ENCODE data around the gene PTGDR2. TPM values are rescaled to one million over a fixed set of nuclear protein-coding genes. Genes with fewer than 3 reads are reported as not detected.

PTGDR2 gene
- 0.65 TPM for polyA plus RNA-seq (ENCODE audit: insufficient read length)

- no peak for DNase-seq
Observed at GRCh38 chr11:60855726-60856633, at the start of gene PTGDR2. PTGDR2 (minus strand) TSS chr11:60855950; CDS start chr11:60853722, 2,228 bp downstream.

GRCh38 chr11:60905047-60905446 is 49.3 kb upstream of the PTGDR2 start:
- no peak for DNase-seq

- DNase-seq = no peak
Observed at GRCh38 chr11:60902625-60903024, 46.9 kb upstream of the PTGDR2 start.

- no peak for DNase-seq
Observed at GRCh38 chr11:60900673-60901404, 45.1 kb upstream of the PTGDR2 start.

DNA sequence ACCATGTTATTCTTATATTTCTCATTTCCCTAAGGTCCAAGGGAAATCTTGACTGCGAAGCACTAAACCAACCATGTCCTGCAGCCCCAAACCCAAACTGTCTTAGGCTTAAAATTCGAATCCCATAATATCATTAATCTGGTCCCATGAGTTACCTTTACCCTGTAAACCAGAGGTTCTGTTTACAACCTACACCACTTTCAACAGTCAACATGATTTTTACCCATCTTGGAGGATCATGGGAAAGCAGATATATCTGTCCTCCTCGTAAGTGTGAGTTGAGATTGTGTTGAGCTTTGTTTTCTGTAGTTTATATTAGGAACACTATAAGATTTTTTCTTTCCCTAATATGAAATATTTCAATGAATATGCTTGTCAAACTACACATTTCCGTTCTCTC is 44.2 kb upstream of the PTGDR2 start:
- DNase-seq = no peak

- peak; percentile 59 for DNase-seq
Observed at GRCh38 chr11:60899046-60899936, 43.5 kb upstream of the PTGDR2 start.

DNA sequence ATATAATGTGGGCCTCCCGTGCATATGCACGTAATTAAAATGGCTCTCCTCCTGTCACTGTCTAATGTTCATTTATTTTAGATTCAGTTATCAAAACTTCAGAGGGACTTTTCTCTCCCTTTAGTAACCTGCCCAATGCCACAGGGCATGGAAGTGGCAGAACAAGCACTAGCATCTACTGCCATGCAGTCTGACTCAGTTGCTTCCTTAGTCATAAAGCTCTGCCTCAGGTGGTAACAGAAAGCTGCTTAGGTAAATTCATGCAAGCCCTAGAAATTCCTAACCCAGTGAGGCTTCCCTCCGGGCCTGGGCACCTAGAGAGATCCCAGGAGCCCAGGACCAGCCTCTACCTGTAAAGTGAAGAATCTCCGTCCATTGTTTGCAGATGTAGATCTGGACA is 41.7 kb upstream of the PTGDR2 start:
- no peak for DNase-seq

DNA sequence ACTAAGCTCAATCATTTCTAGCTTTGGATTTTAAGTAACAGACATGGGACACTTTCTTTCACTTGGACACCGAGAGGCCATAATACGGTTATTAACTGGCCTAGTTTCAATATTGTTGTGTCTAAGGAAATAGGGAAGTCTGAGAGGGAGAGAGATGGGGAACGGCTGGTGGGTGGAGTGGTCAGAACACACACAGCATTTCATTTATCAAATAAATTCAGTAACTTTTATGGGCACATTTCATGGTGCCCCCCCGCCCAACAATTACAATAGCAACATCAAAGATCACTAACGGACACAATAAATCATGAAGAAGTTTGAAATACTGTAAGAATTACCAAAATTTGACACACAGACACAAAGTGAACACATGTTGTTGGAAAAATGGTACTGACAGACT is 39.9 kb upstream of the PTGDR2 start:
- no peak for DNase-seq

DNA sequence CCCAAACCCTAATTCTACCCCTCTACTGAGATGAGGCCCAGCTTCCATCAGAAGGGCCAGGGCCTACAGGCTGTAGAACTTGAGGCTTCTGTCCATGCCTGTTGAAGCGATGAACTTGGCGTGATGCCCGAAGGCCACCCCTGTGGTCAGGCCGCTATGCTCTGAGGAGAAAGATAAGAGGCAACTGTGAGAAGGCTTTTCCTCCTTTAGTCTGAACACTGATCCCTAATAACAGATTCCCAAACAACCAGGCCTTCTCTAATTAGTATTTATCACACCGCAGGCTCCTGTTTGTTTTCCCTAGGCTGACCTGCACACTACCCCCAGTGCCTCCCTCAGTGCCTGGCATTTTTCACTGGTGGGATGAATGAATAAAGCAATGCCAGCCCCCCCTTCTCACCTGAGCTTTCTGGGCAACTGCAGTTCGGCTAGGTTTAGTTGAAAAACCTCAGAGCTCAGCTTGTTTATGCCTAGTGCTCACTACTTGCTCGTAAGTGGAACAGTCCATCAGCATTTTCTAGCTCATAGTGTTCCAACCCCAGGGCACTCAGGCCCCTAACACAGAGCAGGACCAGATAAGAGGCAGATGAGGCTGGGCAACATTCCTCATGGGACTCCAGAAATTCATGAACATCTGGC is 35.5 kb upstream of the PTGDR2 start:
- DNase-seq = no peak

DNA sequence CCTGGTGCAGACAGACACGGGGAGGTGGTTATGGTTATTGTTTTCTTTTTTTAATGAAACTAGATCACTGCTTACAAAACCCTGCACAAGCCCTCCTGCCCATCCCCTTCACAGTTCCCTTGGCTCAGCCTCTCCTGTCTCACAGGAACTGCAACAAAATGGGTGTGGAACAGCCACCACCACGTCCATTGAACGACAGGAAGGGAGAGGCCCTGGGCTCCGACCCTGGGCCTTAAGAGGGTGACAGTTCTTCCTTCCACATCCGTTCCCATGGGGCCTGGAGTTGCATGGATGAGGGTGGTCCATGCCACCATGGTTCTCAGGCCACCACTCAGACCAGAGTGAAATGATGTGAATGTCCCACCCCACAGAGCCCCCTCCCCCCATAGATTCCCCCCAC is 34.9 kb upstream of the PTGDR2 start:
- DNase-seq = no peak

DNA sequence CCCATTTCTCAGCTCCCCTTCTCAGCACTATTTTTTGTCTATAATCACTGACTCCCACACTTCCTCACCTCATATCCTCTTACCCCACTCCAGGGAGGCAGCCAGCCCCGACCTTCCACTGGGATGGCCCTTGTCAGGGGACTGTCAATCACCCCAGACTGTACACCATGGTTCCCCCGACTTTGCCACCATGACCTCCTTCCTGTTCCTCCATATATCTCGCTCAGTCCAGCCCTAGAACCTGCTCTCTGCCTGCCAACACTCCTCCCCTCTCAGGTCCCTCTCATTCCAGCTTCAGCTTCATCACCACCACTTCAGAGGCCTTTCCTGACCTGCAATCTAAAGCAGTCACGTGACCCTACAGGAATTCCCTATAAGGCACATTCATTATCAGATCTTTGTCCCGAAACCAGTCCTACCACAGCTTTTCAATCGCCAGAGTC is 34.1 kb upstream of the PTGDR2 start:
- DNase-seq = no peak

- DNase-seq = no peak
Observed at GRCh38 chr11:60887556-60887955, 31.8 kb upstream of the PTGDR2 start.

GRCh38 chr11:60880643-60881282 is 25.0 kb upstream of the PTGDR2 start:
- no peak for DNase-seq

DNA sequence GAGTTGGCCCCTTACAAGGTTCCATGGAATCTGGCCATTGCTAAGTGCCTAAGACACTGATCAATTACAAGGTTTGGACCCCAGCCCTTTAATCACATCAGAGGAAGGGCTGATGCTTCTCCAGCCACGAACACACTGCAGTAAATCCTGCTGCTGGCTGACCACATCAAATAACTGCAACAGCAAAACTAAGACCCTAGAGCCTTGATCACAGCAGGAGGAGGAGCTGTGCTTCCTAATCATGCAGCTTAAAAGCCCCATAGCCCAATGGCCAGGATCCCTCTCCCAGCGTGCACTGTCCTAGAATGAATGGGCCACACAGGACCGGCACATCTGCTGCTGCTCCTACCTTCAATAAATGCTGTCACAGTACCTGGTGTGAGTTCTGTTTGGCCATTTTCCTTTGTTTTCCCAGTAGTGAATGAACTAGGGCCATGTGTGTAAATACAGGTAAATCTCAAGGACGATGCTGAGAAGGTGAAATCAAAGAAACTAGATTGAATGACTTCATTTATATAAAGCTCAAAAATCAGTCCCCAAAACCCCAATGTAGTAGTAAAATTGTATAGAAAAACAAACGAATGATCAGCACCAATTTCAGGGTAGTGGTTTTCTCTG is 24.3 kb upstream of the PTGDR2 start:
- no peak for DNase-seq

DNA sequence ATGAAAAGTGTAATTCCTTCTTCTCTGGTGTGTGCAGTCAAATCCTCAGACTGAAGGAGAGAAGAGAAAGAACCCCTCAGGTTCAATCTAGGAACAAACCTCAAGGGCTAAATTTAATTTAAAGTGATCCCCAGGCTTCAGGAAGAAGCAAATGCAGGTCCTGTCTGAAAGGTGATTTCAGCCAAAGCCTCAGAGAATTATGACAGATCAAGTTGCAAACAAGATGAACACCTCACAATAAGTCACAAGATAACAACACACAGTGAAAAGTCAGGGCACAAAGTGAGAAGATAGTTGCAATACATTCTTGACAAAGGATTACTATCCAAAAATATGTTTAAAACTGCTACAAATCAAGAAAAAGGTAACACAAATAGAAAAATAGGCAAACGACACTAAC is 23.4 kb upstream of the PTGDR2 start:
- no peak for DNase-seq

GRCh38 chr11:60878245-60879101 is 22.7 kb upstream of the PTGDR2 start:
- DNase-seq = peak; percentile 50

DNA sequence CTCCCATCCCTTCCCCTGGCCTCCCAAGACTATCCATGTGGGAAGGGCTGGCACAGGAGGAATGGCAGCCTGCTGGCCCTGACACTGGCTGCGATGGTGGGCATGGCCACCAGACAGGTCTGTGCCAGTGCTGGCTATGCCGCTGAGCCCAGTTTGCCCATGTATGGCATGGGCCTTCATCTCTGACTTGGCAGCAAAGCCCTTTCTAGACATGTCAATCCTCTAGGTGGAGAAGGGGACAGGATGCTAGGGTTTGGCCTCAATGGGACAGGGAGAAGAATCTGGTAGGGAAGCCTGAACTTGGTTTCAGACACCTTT is 20.4 kb upstream of the PTGDR2 start:
- DNase-seq = no peak

- no peak for DNase-seq
Observed at GRCh38 chr11:60875366-60876167, 19.8 kb upstream of the PTGDR2 start.
